H1 (cell line): ENCODE measurements around the gene VGLL4. TPM values are rescaled to one million over a fixed set of nuclear protein-coding genes. Genes with fewer than 3 reads are reported as not detected.

Experiments used
- BRCA1 ChIP-seq: IDR thresholded peaks from 2 replicates; pipeline ENCODE4 v1.6.1; 2012; ENCODE audit warnings: low read depth, low read length, improper control_type of control experiment
- CBX5 ChIP-seq: fragments of 300-800, 300-1000 bp; sonication (generic); IDR thresholded peaks from 2 replicates; pipeline ENCODE4 v1.7.1; 2016; ENCODE audit warnings: antibody characterized with exemption, low read length, low read depth
- CHD2 ChIP-seq: IDR thresholded peaks from 2 replicates; pipeline ENCODE4 v1.6.1; 2012; ENCODE audit warnings: low read length, improper control_type of control experiment
- EP300 ChIP-seq, 2 experiments: IDR thresholded peaks; 1 replicate in 1 of 2; 2 replicates in 1 of 2; pipeline ENCODE4 v1.6.1; 2011 to 2012; ENCODE audit warnings: low read depth in 2 of 2, low read length in 2 of 2, mild to moderate bottlenecking in 2 of 2, borderline replicate concordance in 1 of 2, inconsistent platforms in 1 of 2, moderate library complexity in 1 of 2
- KDM5A ChIP-seq: fragments of 200-600 bp; IDR thresholded peaks from 2 replicates; pipeline ENCODE4 v1.7.1; 2012; ENCODE audit warnings: mild to moderate bottlenecking, low read length, inconsistent platforms, mixed read lengths
- PHF8 ChIP-seq: fragments of 200-600 bp; sonication (generic); conservative IDR thresholded peaks from 2 replicates; pipeline ENCODE4 v1.7.1; 2012; ENCODE audit warnings: low read depth, mild to moderate bottlenecking, inconsistent platforms, low read length, moderate library complexity
- POLR2A ChIP-seq, 2 experiments: IDR thresholded peaks; 1 replicate in 1 of 2; 2 replicates in 1 of 2; pipeline ENCODE4 v1.6.1; 2011; ENCODE audit warnings: low read depth in 2 of 2, low read length in 2 of 2, mild to moderate bottlenecking in 2 of 2; ENCODE audit errors: control extremely low read depth in 1 of 2
- RXRA ChIP-seq: IDR thresholded peaks from 2 replicates; pipeline ENCODE4 v1.6.1; 2011; ENCODE audit warnings: low read depth, mild to moderate bottlenecking, low read length, moderate library complexity; ENCODE audit not compliant: insufficient read depth
- polyA plus RNA-seq, 7 experiments: library from polyadenylated mRNA; depleted of rRNA in 3 of 7; stranded (reverse) in 5 of 7; unstranded in 2 of 7; fragments of >200 nt in 5 of 7; fragments of 200-250 nt in 2 of 7; gene quantifications; 1 replicate in 5 of 7; 2 replicates in 1 of 7; 4 replicates in 1 of 7; pipeline versions ENCODE4 v1.2.1 to v1.2.3, GENCODE V29; 2011 to 2013; ENCODE audit warnings: missing spikeins in 2 of 7, mixed read lengths in 2 of 7
- total RNA-seq: library from RNA; stranded (reverse); fragmentation: NEBNext Ultra II Directional; extraction: Animal tissue kit (Norgen Biotek cat#: 25700); gene quantifications from 2 replicates; pipeline ENCODE4 v1.2.1, GENCODE V29; 2021
- TF ChIP-seq, protein P1 (sequence below): IDR thresholded peaks from 2 replicates; pipeline ENCODE4 v1.6.1; 2012; ENCODE audit warnings: low read length, inconsistent platforms

The VGLL4 gene
- total and polyA plus RNA-seq, 2 of the 8 experiments (the other 6 are each of a cell fraction or from before 2014, with no cell fraction given), result 45.1 to 50.0 TPM

DNA sequence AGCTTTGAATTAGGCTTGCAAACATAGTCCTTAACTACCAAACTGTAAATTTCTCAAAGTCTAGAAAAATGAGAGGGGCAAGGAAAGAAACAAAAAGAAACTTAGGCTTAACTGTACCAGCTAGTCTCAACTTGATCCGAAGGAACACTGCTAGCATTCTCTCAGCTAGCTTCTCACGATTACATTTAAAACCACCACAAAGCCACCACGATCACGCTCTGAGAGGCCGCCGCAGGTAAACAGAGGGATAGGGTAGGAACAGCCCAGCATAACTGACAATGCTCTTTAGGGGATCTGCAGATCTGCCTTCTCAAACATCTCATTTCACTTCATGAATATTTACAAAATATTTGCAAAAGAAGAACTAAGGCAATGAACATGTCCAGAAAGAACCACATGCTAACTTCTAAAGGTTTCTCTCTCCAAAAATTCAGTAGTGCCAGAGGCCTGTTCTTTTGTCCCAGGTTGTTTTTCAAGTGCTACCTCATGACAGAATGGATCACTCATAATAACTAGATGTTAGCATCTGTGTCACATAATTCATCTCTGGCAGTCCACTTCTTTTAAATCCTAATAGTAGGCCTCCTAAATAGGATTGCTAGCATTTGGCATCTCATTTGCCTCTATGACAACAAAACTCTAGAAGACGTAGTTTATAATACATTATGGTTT, 18.9 kb downstream of the VGLL4 start (continued):
- TF ChIP-seq, protein P1, sequence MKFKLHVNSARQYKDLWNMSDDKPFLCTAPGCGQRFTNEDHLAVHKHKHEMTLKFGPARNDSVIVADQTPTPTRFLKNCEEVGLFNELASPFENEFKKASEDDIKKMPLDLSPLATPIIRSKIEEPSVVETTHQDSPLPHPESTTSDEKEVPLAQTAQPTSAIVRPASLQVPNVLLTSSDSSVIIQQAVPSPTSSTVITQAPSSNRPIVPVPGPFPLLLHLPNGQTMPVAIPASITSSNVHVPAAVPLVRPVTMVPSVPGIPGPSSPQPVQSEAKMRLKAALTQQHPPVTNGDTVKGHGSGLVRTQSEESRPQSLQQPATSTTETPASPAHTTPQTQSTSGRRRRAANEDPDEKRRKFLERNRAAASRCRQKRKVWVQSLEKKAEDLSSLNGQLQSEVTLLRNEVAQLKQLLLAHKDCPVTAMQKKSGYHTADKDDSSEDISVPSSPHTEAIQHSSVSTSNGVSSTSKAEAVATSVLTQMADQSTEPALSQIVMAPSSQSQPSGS, result no peak
- TF ChIP-seq CHD2 (no peak), EP300 (IDR thresholded peaks at IDR 0.05; ENCODE audit: borderline replicate concordance in 1 of 2, low read depth in 2 of 2, low read length in 2 of 2) (no peak), CBX5 (no peak), KDM5A (no peak), RXRA (no peak), POLR2A (IDR thresholded peaks at IDR 0.05; ENCODE audit: control extremely low read depth in 1 of 2, low read depth in 2 of 2, low read length in 2 of 2) (no peak), BRCA1 (no peak), PHF8 (no peak)
